Frontal cortex (tissue), 4 donors: ENCODE data around the gene KDR. TPM values are rescaled to one million over a fixed set of nuclear protein-coding genes. Genes with fewer than 3 reads are reported as not detected.

ENCODE experiments used
- DNase-seq, 2 donors: peaks; one replicate each; pipeline ENCODE4 v3.0.0; 2012; ENCODE audit warnings: low spot score in 2 of 2
- FAIRE-seq: peaks from 2 replicates; lab custom pipeline; 2012; peaks lifted over from hg19 to GRCh38; lab: Jason Lieb, UNC
- total RNA-seq: library from RNA; depleted of rRNA; stranded (reverse); fragments of >200 nt; gene quantifications from one replicate; pipeline ENCODE4 v1.2.3, GENCODE V29; 2014
- donor health status: control.
- donor health status: control.
- donor health status: control.

Gene KDR
- total RNA-seq = 11.0 TPM

DNA sequence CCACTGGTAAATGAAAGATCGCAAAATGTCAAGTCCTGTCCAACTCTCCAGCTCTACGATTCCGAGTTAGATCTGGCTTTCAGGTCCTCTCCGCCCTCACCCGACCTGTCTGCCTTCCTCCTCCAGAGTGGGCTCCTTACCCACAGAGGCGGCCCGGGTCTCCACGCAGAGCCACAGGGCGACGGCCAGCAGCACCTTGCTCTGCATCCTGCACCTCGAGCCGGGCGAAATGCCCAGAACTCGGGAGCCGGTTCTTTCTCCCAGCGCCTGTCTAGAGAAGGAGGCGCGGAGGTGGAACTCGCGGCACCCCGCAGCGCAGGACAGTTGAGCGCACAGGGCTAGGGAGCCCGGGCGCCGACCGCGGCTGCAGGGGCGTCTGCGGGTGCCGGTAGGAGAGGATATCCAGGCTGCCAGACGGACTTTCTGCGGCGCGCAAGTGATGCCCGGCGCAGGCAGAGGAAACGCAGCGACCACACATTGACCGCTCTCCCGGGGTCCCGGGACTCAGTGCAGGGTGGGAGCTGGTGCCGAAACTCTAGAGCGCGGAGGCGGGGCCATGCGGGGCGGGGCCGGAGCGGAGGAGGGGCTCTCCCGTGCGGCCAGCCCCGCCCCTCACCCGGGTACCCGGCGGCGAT, at the start of gene KDR:
KDR (minus strand) TSS at position 509 of the 635 bp plus-strand sequence; CDS start at position 207, 302 bp downstream.
- FAIRE-seq = no peak
- peak in 1 of 2 donors; percentile 35 for DNase-seq

DNA sequence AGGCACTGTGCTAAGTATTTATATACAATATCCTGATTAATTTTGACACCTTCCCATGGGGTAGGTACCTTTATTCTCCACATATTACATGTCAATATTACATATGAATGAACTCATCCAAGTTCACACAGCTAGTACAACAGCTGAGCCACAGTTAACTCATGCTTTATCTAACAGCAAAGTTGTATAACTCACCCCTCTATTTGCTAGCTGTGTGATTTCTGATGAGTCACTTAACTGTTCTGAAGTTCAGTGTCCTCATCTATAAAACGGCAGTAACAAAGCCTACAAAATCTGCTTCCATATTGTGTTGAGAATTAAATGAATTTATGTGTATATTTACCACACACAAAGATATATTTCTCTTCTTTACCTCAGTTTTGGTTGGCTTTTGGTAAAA, 48.2 kb upstream of the KDR start:
- DNase-seq = no peak
- FAIRE-seq = no peak

DNA sequence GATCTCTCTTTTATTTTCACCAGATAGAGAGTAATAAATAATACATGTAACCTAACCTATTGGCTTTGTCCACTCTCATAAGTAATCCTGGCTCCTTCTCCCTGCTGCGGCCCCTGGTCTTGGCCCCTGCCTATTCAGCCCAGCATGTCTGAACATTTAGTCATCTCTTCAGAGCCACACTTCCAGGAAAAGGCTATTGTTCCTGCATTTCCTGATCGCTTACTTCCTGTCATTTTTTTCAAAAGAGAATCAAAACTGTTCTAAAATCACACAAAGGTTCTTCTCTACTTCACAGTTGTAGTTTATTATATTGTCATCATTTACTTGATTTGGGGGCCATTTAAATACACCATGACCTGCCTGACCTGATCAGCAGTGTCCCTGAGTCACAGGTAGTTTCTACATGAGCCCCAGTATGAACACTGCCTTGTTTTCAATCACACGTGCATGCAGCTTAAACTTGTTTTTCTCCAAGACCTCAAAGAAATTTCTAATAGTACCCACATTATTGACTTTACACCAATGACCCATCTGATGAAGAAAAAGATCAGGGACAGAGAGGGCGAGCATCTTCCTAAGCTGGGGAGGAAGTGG, 47.4 kb upstream of the KDR start:
- FAIRE-seq = no peak
- no peak for DNase-seq

DNA sequence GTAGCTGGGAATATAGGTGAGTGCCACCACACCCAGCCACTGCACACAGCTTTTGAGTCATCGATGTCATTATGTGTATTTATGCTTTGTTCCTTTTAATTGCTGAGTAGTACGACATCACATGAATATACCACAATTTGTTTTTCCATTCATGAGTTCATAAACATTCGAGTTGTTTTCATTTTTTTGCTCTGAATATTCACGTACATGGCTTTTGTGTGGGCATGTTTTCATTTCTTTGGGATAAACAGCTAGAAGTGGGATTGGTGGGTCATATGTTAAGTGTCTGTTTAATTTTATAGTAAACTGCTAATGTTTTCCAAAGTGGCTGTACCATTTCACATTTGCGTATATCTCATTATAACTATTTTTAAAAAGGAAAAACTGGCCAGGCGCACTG, 45.1 kb upstream of the KDR start:
- FAIRE-seq (no peak), DNase-seq (no peak)

DNA sequence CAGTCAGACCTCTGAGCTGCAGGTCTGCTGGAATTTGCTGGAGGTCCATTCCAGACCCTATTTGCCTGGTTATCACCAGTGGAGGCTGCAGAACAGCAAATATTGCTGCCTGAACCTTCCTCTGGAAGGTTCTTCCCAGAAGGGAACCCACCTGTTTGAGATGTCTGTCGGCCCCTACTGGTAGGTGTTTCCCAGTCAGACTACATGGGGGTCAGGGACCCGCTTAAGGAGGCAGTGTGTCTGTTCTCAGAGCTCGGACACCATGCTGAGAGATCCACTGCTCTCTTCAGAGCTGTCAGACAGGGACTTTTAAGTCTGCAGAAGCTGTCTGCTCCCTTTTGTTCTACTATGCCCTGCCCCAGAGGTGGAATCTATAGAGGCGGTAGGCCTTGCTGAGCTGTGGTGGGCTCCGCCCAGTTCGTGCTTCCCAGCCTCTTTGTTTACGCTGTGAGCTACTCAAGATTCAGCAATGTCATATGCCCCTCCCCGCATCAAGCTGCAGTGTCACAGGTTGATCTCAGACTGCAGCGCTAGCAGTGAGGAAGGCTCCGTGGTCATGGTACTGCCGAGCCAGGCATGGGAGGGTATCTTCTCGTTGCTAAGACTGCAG, 44.1 kb upstream of the KDR start:
- FAIRE-seq (no peak), DNase-seq (no peak)

DNA sequence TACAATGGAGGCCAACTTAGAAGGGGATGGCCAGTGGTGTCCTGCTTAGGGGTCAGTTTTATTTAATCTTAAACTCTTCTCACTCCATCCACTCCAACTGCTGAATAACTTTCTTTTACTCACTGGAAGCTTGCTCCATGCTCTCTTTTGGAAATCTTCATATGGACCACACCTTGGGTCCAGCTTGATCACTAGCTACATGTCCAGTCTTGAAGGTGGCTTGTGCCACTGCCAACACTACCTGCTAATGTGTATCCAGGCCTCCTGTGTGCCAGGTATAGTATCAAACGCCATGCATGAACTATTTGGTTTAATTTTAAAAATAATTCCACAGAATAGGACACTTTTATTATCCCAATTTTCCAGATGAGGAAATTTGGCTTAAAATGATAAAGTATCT, 37.0 kb upstream of the KDR start:
- no peak for FAIRE-seq
- DNase-seq = no peak

DNA sequence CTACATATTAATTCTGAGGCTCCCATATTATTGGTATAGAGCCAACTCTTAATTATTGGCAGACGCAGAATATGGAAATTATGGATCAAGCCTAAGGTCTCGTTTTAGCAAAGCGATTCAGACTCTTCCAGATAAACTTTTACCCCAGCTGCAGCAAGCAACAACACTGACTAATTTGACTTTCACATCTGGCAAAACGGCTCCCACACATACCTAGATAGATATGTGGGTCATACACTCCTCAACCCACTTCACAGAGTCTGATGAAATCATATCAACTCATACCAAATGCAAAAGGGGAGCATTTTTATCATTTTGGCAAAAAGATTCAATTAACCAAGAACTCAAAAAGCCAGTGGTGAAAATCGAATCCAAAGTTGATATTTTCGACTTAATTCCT, 36.3 kb upstream of the KDR start:
- no peak for DNase-seq
- FAIRE-seq = no peak

DNA sequence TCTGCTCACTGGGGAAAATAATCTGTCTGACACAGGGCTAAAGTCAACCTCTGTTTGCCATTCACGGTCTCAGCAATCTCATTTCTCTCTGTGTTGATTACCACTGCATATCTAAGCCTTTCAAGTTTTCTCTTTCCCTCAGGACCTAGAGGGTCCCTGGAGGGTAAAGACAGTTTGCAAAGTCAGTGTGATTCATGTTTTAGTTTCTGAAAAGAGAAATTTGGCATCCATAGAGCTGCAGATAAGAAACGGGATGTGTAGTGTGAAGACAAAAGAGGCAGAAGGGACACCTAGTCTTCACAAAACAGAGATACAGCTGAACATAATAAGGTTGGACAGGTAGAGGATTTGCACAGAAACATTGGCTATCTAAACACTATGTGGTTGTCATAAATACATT, 34.5 kb upstream of the KDR start:
- DNase-seq = no peak
- FAIRE-seq = no peak

DNA sequence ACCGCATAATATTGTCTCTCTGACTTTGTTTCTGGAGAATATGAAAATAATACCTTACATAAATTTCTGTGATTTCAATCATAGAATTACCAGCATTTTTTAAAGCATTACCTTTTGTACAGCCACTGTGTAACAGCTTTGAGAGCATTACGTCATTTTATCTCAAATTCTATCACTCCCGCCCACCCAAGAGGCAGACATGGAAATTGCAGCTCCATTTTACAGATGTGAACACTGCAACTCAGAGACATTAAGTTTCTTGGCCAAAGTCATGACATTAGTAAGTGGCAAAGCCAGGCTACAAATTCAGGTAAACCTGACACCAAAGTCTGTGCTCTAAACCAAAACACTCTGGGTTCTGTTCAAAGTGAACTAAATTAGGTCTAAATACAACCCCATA, 33.6 kb upstream of the KDR start:
- FAIRE-seq (no peak), DNase-seq (no peak)

DNA sequence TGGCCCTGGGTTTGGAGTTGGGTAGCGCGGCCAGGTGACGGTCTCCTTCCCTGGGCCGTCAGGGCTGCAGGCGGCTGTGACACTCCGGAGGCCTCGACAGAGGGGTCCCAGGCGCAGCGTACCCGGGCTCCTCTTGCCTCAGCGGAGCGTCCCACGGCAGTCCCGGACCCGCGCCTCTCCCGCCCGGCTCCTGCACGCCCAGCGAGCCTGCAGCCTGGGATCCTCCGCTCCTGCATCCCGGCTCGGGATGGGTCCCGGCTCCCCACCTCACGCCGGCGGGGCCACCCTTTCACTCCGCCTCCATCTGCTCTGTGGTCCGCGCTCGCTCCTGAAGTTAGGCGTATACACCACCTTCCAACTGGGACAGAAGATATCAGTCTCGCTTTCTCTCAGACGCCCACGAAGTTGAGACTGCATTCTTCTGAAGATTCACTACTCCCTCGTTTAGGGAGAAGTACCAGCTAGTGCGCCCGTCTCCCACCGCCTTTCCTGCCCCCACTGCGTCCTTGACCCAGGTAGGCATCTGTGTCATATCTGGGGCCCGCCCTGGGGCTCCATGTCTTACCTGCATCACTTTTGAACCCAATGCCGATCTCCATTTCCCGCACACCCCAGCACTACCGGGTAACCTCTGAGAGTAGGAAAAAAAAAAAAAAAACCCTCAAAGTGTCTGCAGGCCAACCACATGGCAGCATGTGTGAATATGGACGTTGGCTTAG, 32.3 kb upstream of the KDR start:
- DNase-seq (no peak), FAIRE-seq (no peak)

DNA sequence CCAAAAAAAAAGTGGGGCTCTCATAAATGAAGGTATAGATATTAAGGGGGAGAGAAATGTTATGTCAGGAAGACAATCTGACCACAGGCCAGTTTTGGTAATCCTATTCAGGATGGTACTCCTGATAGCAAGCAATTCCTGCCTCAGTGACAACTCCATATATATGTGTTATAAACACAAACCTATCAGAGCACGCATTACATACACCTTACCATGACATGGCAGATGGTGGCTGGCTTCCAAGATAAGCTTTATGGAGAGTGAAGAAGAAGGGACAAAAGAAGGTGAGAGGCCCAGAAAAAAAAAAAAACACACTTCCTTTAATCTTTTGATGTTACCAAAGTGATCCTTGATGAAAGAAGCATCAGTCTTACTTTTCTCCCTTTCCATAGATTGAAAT, 29.5 kb upstream of the KDR start:
- no peak for FAIRE-seq
- no peak for DNase-seq

DNA sequence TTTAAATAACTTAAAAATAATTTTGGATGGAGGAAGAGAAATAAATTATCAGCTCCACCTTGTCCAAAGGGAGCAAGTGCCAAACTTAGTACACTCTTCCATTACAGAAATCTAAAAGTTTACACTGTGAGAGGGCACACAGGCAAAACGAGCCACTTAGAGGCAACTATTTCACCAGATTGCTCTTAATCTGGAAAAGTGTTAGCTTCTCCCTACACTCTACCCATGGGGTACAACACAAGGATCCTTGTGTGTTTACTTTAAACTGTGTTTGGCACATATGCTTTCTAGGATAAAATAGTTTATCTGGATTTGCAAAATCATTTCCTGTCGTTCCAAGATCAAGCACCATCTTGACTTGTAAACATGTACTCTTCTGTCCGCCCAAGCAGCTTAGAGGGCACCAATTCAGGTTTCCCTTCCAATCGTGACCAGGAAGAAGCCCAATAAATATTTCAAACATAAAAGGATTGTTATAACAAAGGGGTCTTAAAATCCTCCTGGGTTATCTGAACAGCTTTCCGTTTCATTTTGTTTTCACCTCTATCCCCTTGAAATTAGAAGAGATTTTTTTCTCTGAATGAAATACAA, 29.0 kb upstream of the KDR start:
- FAIRE-seq = no peak

DNA sequence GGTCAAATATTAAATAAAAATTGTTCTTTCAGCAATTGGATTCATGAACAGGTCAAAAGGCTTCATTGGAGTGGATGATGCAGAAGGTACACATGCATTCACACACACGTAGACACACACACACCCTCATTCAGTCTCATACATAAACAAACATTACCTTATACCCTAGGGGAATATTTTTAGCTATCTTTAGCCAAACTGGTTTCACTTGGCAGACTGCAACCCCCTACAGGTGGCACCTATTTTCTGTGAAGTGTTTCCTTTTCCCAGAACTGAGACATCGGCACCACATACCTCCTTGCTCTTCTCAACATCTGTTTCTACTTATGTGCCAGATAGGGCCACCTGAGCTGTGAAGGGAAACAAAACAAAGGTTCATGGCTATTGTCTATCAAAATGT, 18.5 kb upstream of the KDR start:
- DNase-seq (no peak), FAIRE-seq (no peak)

More for the DNA sequence above, 29.0 kb upstream of the KDR start:
- DNase-seq = no peak

DNA sequence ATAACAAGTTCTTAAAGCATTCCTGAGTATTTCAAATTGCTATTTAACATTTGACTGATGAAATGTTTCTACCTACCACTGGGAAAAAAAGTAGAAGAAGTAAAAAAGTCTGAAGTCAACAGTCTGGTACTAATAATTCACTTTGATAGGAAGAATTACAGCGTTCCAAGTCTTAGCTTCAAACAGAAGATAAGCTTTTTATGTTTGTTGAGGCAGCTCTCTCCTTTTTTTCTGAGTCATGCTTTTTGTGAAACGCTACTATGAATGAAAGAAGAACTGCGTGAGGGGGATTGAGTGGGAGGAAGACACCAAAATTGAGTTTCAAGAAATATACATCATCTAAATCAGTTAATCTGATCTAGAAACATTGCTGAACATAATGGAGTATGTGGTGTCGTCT, 13.0 kb upstream of the KDR start:
- DNase-seq (no peak), FAIRE-seq (no peak)

DNA sequence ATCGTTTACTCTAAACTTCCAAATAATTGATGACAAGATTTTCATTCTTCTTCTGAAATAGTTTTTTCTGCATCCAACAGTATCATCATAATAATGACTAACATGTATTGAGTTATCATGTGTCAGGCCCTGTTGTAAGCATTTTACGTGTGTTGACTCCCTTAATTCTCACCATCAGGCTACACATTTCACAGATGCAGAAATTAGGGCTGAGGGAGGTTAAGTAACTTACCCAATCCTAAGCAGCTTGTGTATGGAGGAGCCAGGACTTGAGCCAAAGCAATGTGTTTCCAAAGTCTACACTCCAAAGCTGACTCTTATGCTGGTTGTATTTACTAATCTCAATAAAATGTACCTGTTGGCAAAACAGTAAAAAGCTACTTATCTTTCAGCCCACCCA, 11.2 kb upstream of the KDR start:
- FAIRE-seq (no peak), DNase-seq (no peak)

DNA sequence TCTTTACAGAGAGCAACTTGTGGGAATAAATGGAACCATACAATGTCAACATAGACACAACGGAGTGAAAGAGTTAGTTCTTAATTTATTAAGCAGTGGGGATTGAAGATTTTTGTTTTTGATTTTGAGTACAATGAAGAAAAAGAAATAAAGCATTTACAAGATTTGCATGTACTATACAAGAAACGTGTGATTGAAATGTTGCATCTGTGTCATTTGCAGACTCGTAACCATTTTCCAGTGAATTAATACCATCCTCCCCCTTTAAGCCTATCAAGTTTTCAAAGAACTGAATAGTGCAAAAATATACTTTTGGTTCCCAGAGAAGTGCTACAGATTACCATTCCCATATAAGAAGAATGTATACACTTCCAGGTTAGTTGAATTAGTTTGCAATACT, 8.6 kb upstream of the KDR start:
- FAIRE-seq = no peak

DNA sequence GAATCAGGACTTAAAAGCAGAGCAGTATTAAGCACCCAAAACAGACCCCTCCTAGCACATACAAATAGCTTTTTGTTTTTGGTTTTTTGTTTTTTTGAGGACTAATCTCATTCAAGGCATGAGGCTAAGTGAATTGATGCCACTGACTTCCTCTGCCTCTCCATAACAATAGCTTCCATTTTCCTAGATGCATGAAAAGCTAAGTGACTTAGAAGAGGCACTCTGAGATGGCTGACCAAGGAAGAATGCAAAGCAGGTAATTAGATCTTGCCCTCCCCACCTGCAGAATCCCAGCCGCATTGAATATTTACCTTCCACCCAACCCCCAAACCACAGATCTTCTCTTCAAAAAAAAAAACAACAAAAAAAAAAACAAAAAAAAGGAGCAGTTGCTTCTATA, 7.4 kb upstream of the KDR start:
- DNase-seq (no peak), FAIRE-seq (no peak)

More for the DNA sequence above, 8.6 kb upstream of the KDR start:
- DNase-seq = no peak

DNA sequence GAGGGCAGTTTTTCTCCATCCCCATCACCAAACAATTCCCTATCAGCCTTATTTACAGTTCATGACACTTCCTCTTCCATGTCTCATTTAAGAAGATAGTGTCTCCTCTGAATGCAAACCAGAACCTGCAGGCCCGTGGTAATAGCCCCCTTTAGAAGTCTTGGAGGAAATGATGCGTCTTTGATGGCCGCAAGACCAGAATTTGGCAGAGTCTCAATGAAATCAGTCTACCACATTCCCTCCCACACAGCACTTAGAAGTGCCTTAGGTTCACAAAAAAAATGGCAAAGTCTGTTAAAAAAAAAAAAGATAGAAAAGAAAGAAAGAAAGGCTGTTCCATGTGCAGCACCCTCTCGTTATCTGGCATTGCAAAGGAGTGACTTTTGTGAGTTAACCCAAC, 2.1 kb upstream of the KDR start:
- no peak for DNase-seq
- FAIRE-seq = no peak

DNA sequence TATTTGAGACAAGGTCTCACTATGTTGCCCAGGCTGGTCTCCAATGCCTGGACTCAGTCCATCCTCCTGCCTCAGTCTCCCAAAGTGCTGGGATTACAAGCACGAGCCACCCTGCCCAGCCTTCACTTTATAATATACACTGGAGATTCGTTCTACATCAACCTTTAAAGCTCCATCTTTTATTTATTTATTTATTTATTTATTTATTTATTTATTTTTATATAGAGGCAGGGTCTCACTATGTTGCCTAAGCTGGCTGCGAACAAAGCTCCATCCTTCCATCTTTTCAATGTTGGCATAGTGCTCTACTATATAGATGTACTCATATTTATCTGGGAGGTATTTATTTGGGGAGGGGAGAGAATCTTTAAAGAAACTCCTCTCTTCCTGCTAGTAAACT, 1.7 kb upstream of the KDR start:
- FAIRE-seq = no peak

DNA sequence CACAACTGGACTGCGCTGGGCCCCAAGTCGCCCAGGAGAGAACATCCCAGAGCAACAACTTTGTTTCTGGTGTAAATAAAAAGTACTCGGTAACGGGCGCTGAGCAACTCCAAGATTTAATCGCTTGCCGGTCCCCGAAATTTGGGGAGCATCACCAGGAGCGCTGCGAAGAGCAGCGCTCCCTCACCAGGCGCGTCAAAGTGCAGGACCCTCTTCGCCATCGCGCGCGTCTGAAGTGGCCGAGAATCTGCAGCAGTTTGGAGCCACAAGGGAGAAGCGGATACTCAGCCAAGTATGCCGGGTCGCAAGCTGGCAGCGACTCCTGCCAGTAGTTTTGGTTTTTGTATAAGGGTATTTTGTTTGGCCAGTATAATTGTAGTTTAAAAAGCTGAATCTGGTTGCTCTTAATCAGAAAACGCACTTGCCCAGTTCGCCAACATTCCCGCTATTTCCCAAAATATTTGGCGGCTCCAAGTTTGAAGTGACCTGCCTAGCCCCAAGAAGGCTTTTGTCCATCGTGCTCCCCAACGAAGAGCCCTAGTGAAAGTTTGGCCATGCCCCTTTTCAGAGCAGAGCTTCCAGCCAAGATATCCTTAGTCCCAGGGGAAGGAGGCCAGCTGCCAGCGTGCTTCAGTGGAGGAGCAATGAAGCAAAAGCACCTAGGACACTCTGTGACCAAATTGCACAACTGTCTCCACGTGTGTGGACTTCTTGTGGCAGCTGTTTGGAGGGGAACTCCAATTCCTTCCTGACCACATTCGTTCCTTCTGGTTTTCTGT, 557 bp upstream of the KDR start:
- FAIRE-seq = no peak
- no peak for DNase-seq

More for the DNA sequence above, 1.7 kb upstream of the KDR start:
- DNase-seq = no peak
